ENCODE data around the gene PPFIA2.

DNA sequence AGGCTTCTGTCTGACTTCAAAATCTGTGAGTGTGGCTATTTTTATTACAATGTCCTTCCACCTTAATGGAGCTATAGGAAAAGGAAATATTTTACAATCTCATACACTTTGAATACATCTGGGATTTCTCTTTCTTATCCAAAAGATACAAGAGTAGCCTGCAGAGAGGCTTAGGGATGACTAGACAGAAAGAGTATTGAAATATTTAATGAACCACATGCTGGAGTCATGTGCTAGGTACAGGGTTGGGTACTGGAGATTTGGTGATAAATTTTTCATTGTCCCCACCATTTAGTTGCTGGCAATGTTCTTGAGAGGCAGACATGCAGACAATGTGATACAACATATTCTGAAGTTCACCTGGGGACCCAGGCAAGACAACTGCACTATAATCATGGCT, 126.0 kb downstream of the PPFIA2 start:
- TF ChIP-seq GATA2 (IDR thresholded peaks at IDR 0.05; ENCODE audit: low read depth, low read length) (no peak), GATA3 (IDR thresholded peaks at IDR 0.05; ENCODE audit: low read depth, low read length) (no peak)
